Left lung (tissue), 10 donors: ENCODE measurements around the gene TTC7B. TPM values are rescaled to one million over a fixed set of nuclear protein-coding genes. Genes with fewer than 3 reads are reported as not detected.

Source experiments
- ATAC-seq: fragments of 200-7000 bp; cut with Tn5 transposase; one replicate; pipeline ENCODE4 v1.9.1; 2020; ENCODE audit warnings: moderate library complexity
- DNase-seq, 4 donors: peaks; one replicate each; pipeline ENCODE4 v3.0.0-alpha.2; 2013 to 2020
- H3K27ac ChIP-seq, 2 donors: fragments of 200-600 bp; sonication (generic) in 1 of 2; one replicate each; pipeline versions ENCODE4 v1.5.0 to v1.8.0; 2020 to 2021
- H3K27me3 ChIP-seq, 2 donors: fragments of 200-600 bp; sonication (generic) in 1 of 2; one replicate each; pipeline versions ENCODE4 v1.5.0 to v1.8.0; 2020 to 2021
- H3K36me3 ChIP-seq, 2 donors: fragments of 200-600 bp; sonication (generic) in 1 of 2; one replicate each; pipeline versions ENCODE4 v1.5.0 to v1.8.0; 2020 to 2021
- H3K4me1 ChIP-seq, 2 donors: fragments of 200-600 bp; one replicate each; pipeline ENCODE4 v1.8.0; 2021
- H3K4me3 ChIP-seq, 2 donors: fragments of 200-600 bp; sonication (generic) in 1 of 2; one replicate each; pipeline versions ENCODE4 v1.5.0 to v1.8.0; 2020 to 2021; ENCODE audit warnings: mild to moderate bottlenecking in 1 of 2
- H3K9me3 ChIP-seq, 2 donors: fragments of 200-600 bp; sonication (generic) in 1 of 2; one replicate each; pipeline versions ENCODE4 v1.5.0 to v1.8.0; 2020 to 2021
- CTCF ChIP-seq, 2 donors: fragments of 200-600 bp; sonication (generic) in 1 of 2; IDR thresholded peaks; one replicate each; pipeline versions ENCODE4 v1.5.0 to v1.8.0; 2021; ENCODE audit warnings: antibody characterized with exemption in 2 of 2
- intact Hi-C, 2 donors: fragments of 100-400 bp; cut with DNase I; formaldehyde crosslinking; loops; one replicate each; pipeline versions ENCODE4 v1.11.2 to v1.14.2; 2022
- polyA plus RNA-seq, 6 donors: library from polyadenylated mRNA; unstranded; fragments of 120-200 nt; gene quantifications; one replicate each; pipeline ENCODE4 v1.2.1, GENCODE V29; 2013; ENCODE audit not compliant: insufficient read length in 6 of 6
- total RNA-seq, 2 donors: library from RNA; stranded (reverse); fragmentation: NEBNext Ultra II Directional; extraction: Animal tissue kit (Norgen Biotek cat#: 25700); gene quantifications; one replicate each; pipeline ENCODE4 v1.2.1, GENCODE V29; 2021
- donor health status: DM: no; HTN: yes; CAD: no.
- donor health status: DM: no; HTN: no; CAD: no.

TTC7B gene
- total and polyA plus RNA-seq, 8 donors, result 26.8 to 47.5 (median 39.5) TPM

GRCh38 chr14:90731487-90731886, 84.7 kb downstream of the TTC7B start:
- DNase-seq (no peak), ATAC-seq (no peak)
- Histone ChIP-seq H3K27ac (peak overlapping the region in 1 of 2 donors; percentile 82), H3K4me3 (no peak overlapping the region), H3K9me3 (no peaks in the 10 kb centered on the region), H3K36me3 (no peaks in the 10 kb centered on the region), H3K4me1 (peaks cover under 1 to 13% of the 10 kb centered on the region in 2 donors), H3K27me3 (no peaks in the 10 kb centered on the region)
- no peak for TF ChIP-seq CTCF (IDR thresholded peaks at IDR 0.05)
- intact Hi-C loops, result no loop called here

DNA sequence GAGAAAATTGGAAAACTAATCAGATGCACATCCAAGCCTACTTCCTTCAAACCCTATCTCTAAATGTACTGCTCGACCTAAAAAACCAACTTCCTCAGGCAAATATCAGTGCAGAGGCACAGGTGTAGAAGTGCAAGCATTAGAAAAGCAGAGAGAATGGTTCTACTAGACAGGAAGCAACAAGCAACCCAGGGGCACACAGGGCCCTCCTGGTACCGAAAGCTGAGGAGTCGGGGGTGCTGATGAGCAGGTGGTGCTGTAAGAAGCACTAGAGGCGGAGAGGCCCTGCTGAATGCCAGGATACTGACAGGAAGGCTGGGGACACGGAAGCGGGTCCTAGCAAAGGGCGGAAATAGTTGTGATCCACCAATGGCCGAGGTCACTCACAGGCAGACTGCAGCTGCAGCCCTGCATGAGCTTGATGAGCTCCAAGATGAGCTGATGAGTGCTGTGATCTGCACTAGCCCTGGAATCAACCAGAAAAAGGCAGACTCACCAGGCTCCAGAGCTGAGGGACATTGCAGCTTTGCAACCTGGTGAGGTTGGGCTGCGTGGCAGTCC, 85.9 kb downstream of the TTC7B start:
- Histone ChIP-seq H3K4me3 (no peak overlapping the region), H3K27me3 (no peaks in the 10 kb centered on the region), H3K4me1 (peaks cover 4 to 13% of the 10 kb centered on the region in 2 donors), H3K9me3 (no peaks in the 10 kb centered on the region), H3K27ac (no peak overlapping the region), H3K36me3 (no peaks in the 10 kb centered on the region)
- no peak for ATAC-seq
- intact Hi-C loops, result no loop called here
- TF ChIP-seq CTCF (IDR thresholded peaks at IDR 0.05), result no peak
- no peak for DNase-seq

GRCh38 chr14:90728951-90729350, 87.3 kb downstream of the TTC7B start:
- Histone ChIP-seq H3K36me3 (no peaks in the 10 kb centered on the region), H3K9me3 (no peaks in the 10 kb centered on the region), H3K4me3 (no peak overlapping the region), H3K4me1 (peaks cover 4 to 13% of the 10 kb centered on the region in 2 donors), H3K27me3 (no peaks in the 10 kb centered on the region), H3K27ac (no peak overlapping the region)
- no peak for TF ChIP-seq CTCF (IDR thresholded peaks at IDR 0.05)
- intact Hi-C loops, result no loop called here
- no peak for DNase-seq
- no peak for ATAC-seq

GRCh38 chr14:90727082-90727481, 89.1 kb downstream of the TTC7B start:
- no peak overlapping the region for H3K27ac ChIP-seq
- H3K27me3 ChIP-seq, result no peaks in the 10 kb centered on the region
- no peak for TF ChIP-seq CTCF (IDR thresholded peaks at IDR 0.05)
- peaks cover 4 to 12% of the 10 kb centered on the region in 2 donors for H3K4me1 ChIP-seq
- intact Hi-C loops, result no loop called here
- no peaks in the 10 kb centered on the region for H3K36me3 ChIP-seq
- no peaks in the 10 kb centered on the region for H3K9me3 ChIP-seq
- no peak overlapping the region for H3K4me3 ChIP-seq
- no peak for DNase-seq
- no peak for ATAC-seq

- Histone ChIP-seq H3K4me3 (no peak overlapping the region), H3K9me3 (no peaks in the 10 kb centered on the region), H3K36me3 (no peaks in the 10 kb centered on the region), H3K4me1 (peaks cover 4 to 9% of the 10 kb centered on the region in 2 donors), H3K27ac (no peak overlapping the region), H3K27me3 (no peaks in the 10 kb centered on the region)
- peak; percentile 88 for ATAC-seq
- no peak for TF ChIP-seq CTCF (IDR thresholded peaks at IDR 0.05)
- intact Hi-C loops, result no loop called here
- DNase-seq, result peak in 3 of 4 donors; percentile 52 to 75 (median 53)
These were observed 89.6 kb downstream of the TTC7B start for GRCh38 chr14:90726656-90727055.
